HCEC 1CT (cell line): ENCODE results near the gene BRD4.
A peak's percentile ranks its signal among the peaks of the same experiment; 100 is the strongest.
"Not testable (repeated sequence)": the region's sequence is repeated elsewhere in the genome, so short reads cannot be mapped to it uniquely, and the experiment has no call there.

ENCODE experiments used
- DNase-seq: peaks from one replicate; pipeline ENCODE4 v3.0.0-alpha.2; 2017

The BRD4 gene

GRCh38 chr19:15358918-15359317 is 26.6 kb upstream of the BRD4 start:
- DNase-seq: no peak

- DNase-seq: no peak
These were observed 25.6 kb upstream of the BRD4 start for GRCh38 chr19:15357906-15358305.

DNA sequence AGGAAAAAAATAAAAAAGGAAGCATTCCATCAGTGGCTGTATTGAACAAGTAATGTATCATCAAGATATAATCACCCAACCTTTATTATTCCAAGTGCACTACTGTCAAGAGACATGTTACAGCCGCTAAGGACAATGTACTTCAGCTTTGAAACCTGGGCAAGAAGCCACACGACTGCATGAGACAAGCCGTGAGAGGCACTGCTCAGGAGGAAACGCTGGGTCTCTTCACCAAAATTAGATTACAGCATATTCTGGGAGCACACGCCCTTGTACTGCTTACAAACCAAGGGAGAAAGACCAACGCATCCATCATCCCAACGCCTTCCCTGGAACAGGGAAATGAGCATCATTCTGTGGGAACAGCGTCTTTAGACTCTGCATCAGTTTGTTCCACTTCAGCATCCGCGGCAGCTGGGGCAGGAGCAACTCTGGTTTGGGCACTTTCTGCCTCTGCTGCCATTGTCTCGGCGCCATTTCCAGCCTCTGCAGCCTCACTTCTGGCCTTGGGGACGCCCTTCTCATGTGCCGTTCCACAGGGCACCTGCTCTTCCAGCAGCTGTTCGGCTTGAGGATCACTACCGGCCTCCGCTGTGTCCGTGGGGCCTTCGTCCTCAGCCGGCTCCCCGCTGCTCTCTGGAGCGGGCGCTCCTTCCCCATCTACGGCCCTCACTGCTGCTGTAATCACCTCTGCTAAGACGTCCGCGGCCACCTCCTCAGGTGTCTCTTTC is 22.4 kb upstream of the BRD4 start:
- no peak for DNase-seq

DNA sequence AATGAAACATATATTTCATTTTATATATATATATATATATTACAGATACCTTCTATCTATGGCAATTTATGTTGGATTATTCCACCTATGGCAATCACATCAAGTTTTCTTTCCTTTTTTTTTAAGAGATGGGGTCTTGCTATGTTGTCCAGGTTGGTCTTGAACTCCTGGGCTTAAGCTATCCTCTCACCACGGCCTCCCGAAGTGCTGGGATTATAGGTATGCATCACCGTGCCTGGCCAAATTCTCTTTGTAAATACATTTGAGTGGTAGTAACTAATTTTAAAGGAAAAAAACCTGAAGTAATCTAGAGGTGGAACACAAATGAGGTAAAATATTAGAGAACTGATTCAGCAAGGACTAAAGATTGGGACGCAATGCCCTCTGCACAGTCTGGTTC is 21.6 kb upstream of the BRD4 start:
- DNase-seq: no peak

GRCh38 chr19:15352535-15352934 is 20.2 kb upstream of the BRD4 start:
- not testable (repeated sequence) for DNase-seq

DNA sequence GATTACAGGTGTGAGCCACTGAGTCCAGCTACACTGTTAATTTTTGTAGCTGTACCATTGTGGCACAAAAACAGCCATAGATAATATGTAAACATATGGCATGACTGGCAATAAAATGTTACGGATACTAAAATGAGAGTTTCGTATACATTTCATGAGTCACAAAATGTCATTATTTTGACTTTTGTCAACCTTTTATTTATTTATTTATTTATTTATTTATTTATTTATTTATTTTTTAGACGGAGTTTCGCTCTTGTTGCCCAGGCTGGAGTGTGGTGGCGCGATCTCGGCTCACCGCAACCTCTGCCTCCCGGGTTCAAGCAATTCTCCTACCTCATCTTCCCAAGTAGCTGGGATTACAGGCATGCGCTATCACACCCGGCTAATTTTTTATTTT is 9.0 kb upstream of the BRD4 start:
- DNase-seq: not testable (repeated sequence)

DNA sequence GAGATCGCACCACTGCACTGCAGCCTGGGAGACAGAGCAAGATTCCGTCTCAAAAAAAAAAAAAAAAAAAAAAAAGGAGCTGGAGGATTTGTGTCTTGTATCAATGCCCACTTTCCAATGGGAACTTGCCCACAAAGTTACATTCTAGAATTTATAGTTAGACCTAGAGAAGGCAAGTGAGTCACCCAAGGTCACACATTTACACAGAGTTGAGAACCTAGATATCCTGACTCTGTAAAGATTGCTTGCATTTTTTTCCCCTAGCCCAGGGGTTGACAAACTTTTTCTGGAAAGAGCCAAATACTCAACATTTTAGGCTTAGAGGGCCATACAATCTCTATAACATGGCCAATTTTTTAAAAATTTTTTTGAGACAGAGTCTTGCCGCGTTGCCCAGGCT is 7.7 kb upstream of the BRD4 start:
- DNase-seq: no peak

DNA sequence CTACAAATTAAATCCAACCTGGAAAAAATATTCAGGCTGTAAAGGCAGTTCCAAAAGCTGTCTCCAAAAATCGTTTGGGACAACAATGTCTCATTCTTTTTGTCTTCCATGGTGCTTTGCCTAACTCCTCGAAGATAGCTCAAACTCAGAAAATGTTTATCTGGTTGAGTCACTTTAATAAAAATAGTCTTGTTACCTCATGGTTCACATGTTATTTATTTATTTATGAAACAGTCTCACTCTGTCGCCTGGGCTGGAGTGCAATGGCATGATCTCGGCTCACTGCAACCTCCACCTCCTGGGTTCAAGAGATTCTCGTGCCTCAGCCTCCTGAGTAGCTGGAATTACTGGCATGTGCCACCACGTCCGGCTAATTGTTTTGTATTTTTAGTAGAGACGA is 4.9 kb upstream of the BRD4 start:
- peak; percentile 66 for DNase-seq

- DNase-seq: not testable (repeated sequence)
These were observed 3.7 kb upstream of the BRD4 start for GRCh38 chr19:15335992-15336391.

DNA sequence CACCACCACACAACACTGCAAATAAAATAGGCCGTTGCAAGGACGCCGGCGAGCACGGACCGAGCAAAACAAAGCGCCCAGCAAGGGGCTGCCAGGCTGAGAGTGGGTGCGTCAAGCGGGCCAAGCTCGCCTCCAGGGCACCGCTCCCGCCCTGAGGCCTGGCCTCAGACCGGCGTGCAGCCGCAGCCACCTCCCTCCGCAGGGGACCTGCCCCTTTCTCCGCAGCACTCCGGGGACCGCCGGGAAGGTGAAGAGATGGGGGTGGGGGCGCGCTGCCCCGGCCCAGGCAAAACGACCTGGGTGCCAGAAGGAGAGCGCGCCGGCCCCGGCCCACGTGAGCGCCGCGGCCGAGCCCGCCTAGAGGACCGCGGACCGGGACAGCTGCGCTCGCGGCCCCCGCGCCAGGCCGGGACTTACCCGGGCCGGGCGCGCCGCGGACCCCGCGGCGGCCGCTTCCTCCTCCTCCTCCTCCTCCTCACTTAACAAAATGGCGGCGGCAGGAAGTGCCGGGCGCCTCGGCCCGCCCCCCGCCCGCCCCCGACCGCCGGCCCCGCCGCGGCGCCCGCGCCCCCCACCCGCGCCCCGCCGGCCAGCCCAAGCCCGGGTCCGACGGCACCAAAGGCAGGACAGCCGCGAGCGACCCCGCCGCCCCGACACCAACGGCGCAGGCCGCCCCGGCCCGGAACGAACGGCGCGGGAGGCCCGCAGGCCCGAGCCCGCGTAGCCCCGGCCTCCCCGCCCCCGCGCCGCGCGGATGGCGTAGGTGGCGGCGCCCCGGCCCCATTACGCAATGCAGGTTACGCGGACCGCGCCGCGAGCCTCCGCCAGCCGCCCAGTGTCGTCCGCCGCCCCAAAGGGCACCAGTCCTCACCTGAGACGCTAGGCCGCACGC is 674 bp downstream of the BRD4 start:
- DNase-seq: peak; percentile 35

DNA sequence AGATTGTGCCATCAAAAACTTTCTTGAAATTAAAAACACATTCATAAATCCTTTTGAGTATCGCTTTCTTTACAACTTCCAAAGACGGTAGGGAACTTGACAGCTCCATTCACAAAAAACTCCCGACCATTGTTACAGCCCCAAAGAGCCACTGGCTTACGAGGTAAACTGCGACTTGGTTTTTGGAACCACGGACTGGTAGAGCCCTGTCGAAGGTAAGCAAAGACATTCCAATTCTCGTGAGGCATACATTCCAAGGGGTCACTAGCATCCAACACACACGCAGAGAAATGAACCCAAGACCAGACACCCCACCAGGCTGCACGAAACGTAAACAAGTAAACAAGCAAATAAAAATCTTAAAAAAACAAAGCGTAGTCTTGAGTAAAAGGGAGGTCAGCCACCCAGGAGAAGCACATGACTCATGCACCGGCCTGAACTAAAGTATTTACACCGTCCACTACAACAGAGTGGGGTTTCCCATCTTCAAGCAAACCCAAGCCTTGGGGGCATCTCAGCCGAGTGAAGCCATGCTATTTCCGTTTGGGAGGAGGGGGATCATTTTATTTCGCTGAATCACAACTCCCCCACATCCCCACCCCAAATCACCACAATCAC is 1.4 kb downstream of the BRD4 start:
- DNase-seq: peak; percentile 70

DNA sequence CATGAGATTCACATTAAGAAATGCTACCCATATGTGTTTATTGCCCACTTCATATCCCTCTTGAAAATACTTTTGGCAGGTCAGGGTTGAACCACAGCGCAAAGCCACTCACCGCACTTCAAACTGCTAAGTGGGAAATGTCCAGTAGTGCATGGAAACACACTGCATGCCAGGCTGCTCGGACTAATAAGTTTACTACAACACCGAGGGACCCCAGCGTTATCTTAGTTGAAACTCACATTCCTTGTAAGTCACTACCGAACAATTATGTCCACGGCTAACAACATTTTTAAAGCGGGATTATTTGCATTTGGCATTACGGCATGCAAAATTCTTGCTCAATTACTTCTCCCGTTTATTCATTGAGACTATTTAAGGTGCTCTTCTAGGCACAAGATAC is 4.0 kb downstream of the BRD4 start:
- DNase-seq: no peak

GRCh38 chr19:15324791-15325519 is 7.4 kb downstream of the BRD4 start:
- no peak for DNase-seq

- DNase-seq: peak; percentile 35
These were observed 8.7 kb downstream of the BRD4 start for GRCh38 chr19:15323496-15324235.

GRCh38 chr19:15321739-15322138 is 10.6 kb downstream of the BRD4 start:
- no peak for DNase-seq

- peak; percentile 68 for DNase-seq
These were observed 12.2 kb downstream of the BRD4 start for GRCh38 chr19:15320116-15320515.

- peak; percentile 41 for DNase-seq
These were observed 14.1 kb downstream of the BRD4 start for GRCh38 chr19:15318241-15318691.

GRCh38 chr19:15317392-15318071 is 14.8 kb downstream of the BRD4 start:
- peak; percentile 33 for DNase-seq

- DNase-seq: no peak
These were observed 15.8 kb downstream of the BRD4 start for GRCh38 chr19:15316498-15316897.

DNA sequence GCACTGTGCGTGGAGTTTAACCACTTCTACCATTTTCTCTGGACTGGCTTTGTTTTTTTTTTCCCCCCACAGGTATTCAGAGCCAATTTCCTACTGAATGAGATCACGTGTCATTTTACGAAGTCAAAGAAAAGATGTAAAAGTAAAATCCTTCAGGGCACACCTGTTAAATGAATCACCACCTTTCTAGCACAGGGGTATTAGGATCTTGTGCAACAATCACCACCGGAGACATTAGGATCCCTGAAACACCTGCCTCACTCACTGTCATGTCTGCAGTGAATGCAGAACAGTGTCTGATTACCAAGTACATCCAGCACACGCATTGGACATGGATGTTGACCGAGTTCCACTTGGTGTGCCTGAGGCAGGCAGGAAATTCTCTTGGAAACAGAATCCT is 17.2 kb downstream of the BRD4 start:
- DNase-seq: no peak

DNA sequence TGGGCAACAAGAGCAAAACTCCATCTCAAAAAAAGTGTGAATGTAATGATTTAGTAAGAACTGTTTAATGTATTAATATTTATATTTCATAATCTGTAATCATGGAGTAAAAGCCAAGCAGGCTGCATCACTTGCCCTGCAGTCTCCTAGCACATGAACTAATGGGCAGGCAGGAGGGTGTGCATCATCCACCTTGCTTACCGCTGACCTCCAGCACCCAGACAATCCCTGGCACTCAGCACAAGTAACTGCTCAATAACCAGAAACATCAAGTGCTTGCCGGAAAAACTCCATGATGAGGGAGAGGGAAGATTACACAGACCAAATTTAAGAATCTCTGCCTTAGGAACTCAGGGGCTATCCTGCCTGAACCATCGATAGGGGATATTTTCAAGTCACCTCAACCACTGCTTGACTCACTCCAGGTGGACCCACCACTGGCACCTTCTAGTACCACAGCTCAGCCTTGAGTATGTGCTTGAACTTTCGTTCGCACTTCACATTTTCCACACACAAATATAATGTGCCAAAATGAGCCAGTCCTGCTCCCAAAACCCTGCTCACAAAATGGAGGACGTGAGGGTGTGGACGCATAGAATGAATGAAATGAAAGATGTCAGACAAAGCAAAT is 18.6 kb downstream of the BRD4 start:
- DNase-seq: no peak
